NOMO-1 (cell line): ENCODE results near the gene VARS1.

Source experiments
- DNase-seq, 2 experiments: peaks; one replicate each; lab custom pipeline; 2025; ENCODE audit not compliant: unreplicated experiment in 2 of 2; lab: John Stamatoyannopoulos, UW

The VARS1 gene

DNA sequence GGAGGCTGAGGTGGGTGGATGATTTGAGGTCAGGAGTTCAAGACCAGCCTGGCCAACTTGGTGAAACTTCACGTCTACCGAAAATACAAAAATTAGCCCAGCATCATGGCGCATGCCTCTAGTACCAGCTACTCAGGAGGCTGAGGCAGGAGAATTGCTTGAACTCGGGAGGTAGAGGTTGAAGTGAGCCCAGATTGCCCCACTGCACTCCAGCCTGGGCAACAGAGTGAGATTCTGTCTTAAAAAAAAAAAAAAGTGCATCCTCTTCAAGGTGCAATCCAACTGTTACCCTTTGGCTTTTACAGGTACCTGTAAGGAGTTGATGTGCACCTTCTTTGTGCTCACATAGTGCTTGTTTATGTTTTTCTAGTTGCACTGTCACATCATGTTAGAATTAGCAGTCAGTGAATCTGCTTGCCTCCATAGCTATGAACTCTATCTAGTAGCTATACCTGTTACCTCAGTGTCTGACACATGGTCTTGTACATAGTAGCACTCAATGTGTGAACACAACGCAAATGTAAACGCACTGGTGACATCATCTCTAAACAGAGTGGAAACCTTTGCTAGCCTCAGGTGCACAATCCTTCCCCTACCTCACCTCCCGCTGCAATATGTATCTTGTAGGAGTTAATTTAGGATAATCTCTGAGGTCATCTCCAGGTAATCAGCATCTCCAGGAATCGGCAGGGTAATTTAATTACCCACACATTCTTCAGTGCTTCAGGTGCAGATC, 46.1 kb downstream of the VARS1 start:
- DNase-seq = no peak
